GM12878 (cell line): ENCODE measurements around the gene ATP6V0E2. TPM values are rescaled to one million over a fixed set of nuclear protein-coding genes. Genes with fewer than 3 reads are reported as not detected.

Source experiments
- ATAC-seq: fragments of 200-7000 bp; cut with Tn5 transposase; 3 replicates; pipeline ENCODE4 v1.9.1; 2020; ENCODE audit warnings: mild to moderate bottlenecking, moderate library complexity
- BruUV-seq: library from RNA; stranded (reverse); fragments of 400-500 nt; replicated peaks from 2 replicates; lab custom pipeline; 2021; lab: Mats Ljungman, UMichigan
- CTCF ChIA-PET: fragments of 300-600 bp; sonication (Branson Sonifier 250); formaldehyde crosslinking; extraction: SDS; loops from one replicate; lab custom pipeline; 2021; ENCODE audit warnings: inconsistent platforms; lab: Yijun Ruan, JAX
- POLR2A ChIA-PET: fragments of 350-600 bp; formaldehyde crosslinking; extraction: SDS; loops from one replicate; lab custom pipeline; 2021; ENCODE audit warnings: inconsistent platforms; lab: Charles Lee
- RAD21 ChIA-PET: fragments of 300-600 bp; sonication (Branson Sonifier 250); formaldehyde crosslinking; loops from one replicate; lab custom pipeline; 2023; ENCODE audit warnings: antibody characterized with exemption; ENCODE audit not compliant: unreplicated experiment; lab: Charles Lee
- SMC1A ChIA-PET: fragments of 300-600 bp; sonication (Branson Sonifier 250); formaldehyde crosslinking; loops from one replicate; lab custom pipeline; 2023; ENCODE audit not compliant: unreplicated experiment, uncharacterized antibody; lab: Charles Lee
- DNase-seq: peaks from one replicate; pipeline ENCODE4 v3.0.0-alpha.2; 2011; ENCODE audit warnings: low read depth, low spot score
- FAIRE-seq: peaks from 3 replicates; lab custom pipeline; 2011; peaks lifted over from hg19 to GRCh38; lab: Jason Lieb, UNC
- H2AFZ ChIP-seq: 2 replicates; pipeline ENCODE4 v1.6.0; 2011; ENCODE audit warnings: low read depth, low read length, control low read depth; ENCODE audit not compliant: control insufficient read depth
- H3K27ac ChIP-seq: 2 replicates; pipeline ENCODE4 v1.5.1; 2011; ENCODE audit warnings: control low read depth; ENCODE audit not compliant: control insufficient read depth, insufficient read depth
- H3K27me3 ChIP-seq, 2 experiments: replicated peaks in 1 of 2; 2 replicates each; pipeline versions ENCODE4 v1.6.0 to v1.6.1; 2011; ENCODE audit warnings: low read length in 1 of 2; ENCODE audit not compliant: control insufficient read depth in 2 of 2, insufficient read depth in 2 of 2
- H3K36me3 ChIP-seq, 2 experiments: 2 replicates each; pipeline ENCODE4 v1.5.1; 2011; ENCODE audit warnings: low read length in 1 of 2; ENCODE audit not compliant: control insufficient read depth in 2 of 2, insufficient read depth in 2 of 2
- H3K4me1 ChIP-seq: 2 replicates; pipeline ENCODE4 v1.6.1; 2011; ENCODE audit warnings: mild to moderate bottlenecking, low read length, moderate library complexity, mixed read lengths; ENCODE audit not compliant: control insufficient read depth, insufficient read depth
- H3K4me2 ChIP-seq: 2 replicates; pipeline ENCODE4 v1.6.0; 2011; ENCODE audit warnings: control low read depth; ENCODE audit not compliant: control insufficient read depth, insufficient read depth
- H3K4me3 ChIP-seq: fragments of 200-600 bp; sonication (generic); 2 replicates; pipeline ENCODE4 v1.5.1; 2016
- H3K79me2 ChIP-seq: 2 replicates; pipeline ENCODE4 v1.6.0; 2011; ENCODE audit warnings: low read length; ENCODE audit not compliant: control insufficient read depth, insufficient read depth
- H3K9ac ChIP-seq: 2 replicates; pipeline ENCODE4 v1.8.0; 2011; ENCODE audit warnings: low read length, control low read depth, mixed read lengths; ENCODE audit not compliant: control insufficient read depth, insufficient read depth
- H3K9me3 ChIP-seq: replicated peaks from 3 replicates; pipeline ENCODE4 v1.5.1; 2011; ENCODE audit warnings: mild to moderate bottlenecking, low read length; ENCODE audit not compliant: control insufficient read depth, insufficient read depth
- H4K20me1 ChIP-seq: 2 replicates; pipeline ENCODE4 v1.6.0; 2011; ENCODE audit not compliant: control insufficient read depth, insufficient read depth
- MEF2A ChIP-seq: IDR thresholded peaks from 2 replicates; pipeline ENCODE4 v1.6.1; 2011; ENCODE audit warnings: low read depth, mild to moderate bottlenecking, low read length, moderate library complexity; ENCODE audit not compliant: insufficient read depth
- MYC ChIP-seq: IDR thresholded peaks from 2 replicates; pipeline ENCODE4 v1.6.1; 2011; ENCODE audit warnings: mild to moderate bottlenecking, low read length, moderate library complexity, inconsistent platforms; ENCODE audit not compliant: insufficient read depth, insufficient replicate concordance, insufficient read length, severe bottlenecking
- NFYA ChIP-seq: IDR thresholded peaks from 2 replicates; pipeline ENCODE4 v1.6.1; 2011; ENCODE audit warnings: low read depth, mild to moderate bottlenecking, low read length, improper control_type of control experiment, borderline replicate concordance
- POU2F2 ChIP-seq: IDR thresholded peaks from 3 replicates; pipeline ENCODE4 v1.6.1; 2011; ENCODE audit warnings: low read depth, mild to moderate bottlenecking, low read length, borderline replicate concordance
- RBBP5 ChIP-seq: fragments of 200-600 bp; sonication (generic); conservative IDR thresholded peaks from 2 replicates; pipeline ENCODE4 v1.6.1; 2016
- TAF1 ChIP-seq: IDR thresholded peaks from 2 replicates; pipeline ENCODE4 v1.6.1; 2011; ENCODE audit warnings: mild to moderate bottlenecking, low read depth, low read length, borderline replicate concordance
- ZNF24 ChIP-seq: fragments of 450-650 bp; IDR thresholded peaks from 2 replicates; pipeline ENCODE4 v1.6.1; 2017; ENCODE audit warnings: antibody characterized with exemption, mild to moderate bottlenecking
- WGBS: methylation state at CpG from one replicate; pipeline ENCODE4 v1.1.6; 2016; ENCODE audit warnings: low lambda C conversion rate; ENCODE audit not compliant: insufficient replicate concordance, insufficient coverage; ENCODE audit errors: missing lambda C conversion rate; 5-methylcytosine and 5-hydroxymethylcytosine counted together
- in situ Hi-C: fragments of 300-500 bp; cut with MboI; formaldehyde crosslinking; loops from 9 replicates; pipeline ENCODE4 v1.14.3; 2018; ENCODE audit warnings: mixed read lengths
- intact Hi-C: fragments of 100-400 bp; cut with micrococcal nuclease; formaldehyde crosslinking; loops from one replicate; pipeline ENCODE4 v1.14.2; 2022; ENCODE audit not compliant: unreplicated experiment
- polyA plus RNA-seq, 11 experiments: library from polyadenylated mRNA; depleted of rRNA in 4 of 11; unstranded in 6 of 11; stranded (reverse) in 5 of 11; fragments of >200 nt; fragmentation: Nextera tagmentation in 4 of 11; fragmentation: Illumina TruSeq in 1 of 11; extraction: Ambion mirVana in 4 of 11; extraction: Trizol in 1 of 11; gene quantifications; 1 replicate in 1 of 11; 2 replicates in 10 of 11; pipeline versions ENCODE4 v1.2.1 to v1.2.3, GENCODE V29; 2011 to 2016; ENCODE audit warnings: inconsistent platforms in 2 of 11, missing spikeins in 2 of 11, low read depth in 1 of 11
- total RNA-seq, 4 experiments: library from RNA; depleted of rRNA in 3 of 4; stranded (reverse); fragments of >200 nt in 3 of 4; fragmentation: Illumina TruSeq in 1 of 4; extraction: Trizol in 1 of 4; gene quantifications; 2 replicates each; pipeline versions ENCODE4 v1.2.1 to v1.2.3, GENCODE V29; 2013 to 2021
- TF ChIP-seq, protein P1 (sequence below): fragments of 450-650 bp; IDR thresholded peaks from 2 replicates; pipeline ENCODE4 v1.6.1; 2017; ENCODE audit warnings: mild to moderate bottlenecking

ATP6V0E2 gene
- total and polyA plus RNA-seq, 10 of the 15 experiments (the other 5 are each of a cell fraction or from before 2014, with no cell fraction given): 1.5 to 54.7 (median 27.6) TPM

DNA sequence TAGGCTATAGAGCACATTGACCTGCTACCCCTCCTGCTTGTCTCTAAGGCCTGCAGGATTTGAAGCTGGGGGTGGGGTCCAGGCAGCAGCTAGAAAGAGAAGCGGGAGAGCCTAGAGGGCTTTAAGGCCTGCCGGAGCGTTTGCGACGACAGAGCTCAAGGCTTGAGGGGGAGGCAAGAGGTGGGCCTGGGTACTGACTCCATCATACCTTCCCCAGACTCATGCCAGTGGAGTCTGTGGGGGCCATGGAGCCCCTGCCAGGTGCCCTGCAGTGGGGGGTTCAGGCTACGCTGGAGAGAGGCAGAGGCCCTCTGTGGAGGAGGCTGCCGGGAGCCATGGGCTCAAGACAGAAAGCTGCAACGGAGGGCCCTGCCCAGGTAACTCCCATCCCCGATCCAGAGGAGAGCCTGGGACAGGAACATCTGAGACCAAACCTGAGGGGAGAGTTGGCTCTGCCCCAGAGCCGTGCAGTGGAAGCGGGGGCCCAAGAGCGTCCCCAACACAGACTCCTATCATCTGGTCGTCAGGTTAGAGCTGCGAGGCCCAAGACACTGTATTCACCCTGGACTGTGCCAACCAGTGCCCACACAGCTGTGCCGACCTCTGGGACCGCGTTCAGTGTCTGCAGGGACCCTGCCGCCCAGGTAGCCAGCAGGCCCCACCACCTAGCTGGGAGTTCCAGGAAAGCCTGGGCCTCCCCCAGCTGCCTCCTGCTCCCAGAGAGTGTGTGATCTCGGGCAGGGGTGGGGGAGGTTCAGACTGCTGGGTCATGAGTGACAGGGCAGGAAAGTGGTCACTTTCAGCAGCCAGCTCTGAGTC, 48.8 kb upstream of the ATP6V0E2 start:
- H3K27ac ChIP-seq: no peak overlapping the region
- RAD21 ChIA-PET: no interaction called here
- SMC1A ChIA-PET: no interaction called here
- in situ Hi-C loops: no loop called here
- H4K20me1 ChIP-seq: no peaks in the 10 kb centered on the region
- no peaks in the 10 kb centered on the region for H3K79me2 ChIP-seq
- H3K9me3 ChIP-seq: no peaks in the 10 kb centered on the region
- TF ChIP-seq ZNF24 (no peak), MEF2A (no peak), MYC (no peak), POU2F2 (no peak), NFYA (no peak), RBBP5 (no peak), TAF1 (no peak)
- TF ChIP-seq, protein P1, sequence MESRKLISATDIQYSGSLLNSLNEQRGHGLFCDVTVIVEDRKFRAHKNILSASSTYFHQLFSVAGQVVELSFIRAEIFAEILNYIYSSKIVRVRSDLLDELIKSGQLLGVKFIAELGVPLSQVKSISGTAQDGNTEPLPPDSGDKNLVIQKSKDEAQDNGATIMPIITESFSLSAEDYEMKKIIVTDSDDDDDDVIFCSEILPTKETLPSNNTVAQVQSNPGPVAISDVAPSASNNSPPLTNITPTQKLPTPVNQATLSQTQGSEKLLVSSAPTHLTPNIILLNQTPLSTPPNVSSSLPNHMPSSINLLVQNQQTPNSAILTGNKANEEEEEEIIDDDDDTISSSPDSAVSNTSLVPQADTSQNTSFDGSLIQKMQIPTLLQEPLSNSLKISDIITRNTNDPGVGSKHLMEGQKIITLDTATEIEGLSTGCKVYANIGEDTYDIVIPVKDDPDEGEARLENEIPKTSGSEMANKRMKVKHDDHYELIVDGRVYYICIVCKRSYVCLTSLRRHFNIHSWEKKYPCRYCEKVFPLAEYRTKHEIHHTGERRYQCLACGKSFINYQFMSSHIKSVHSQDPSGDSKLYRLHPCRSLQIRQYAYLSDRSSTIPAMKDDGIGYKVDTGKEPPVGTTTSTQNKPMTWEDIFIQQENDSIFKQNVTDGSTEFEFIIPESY: no peak
- H2AFZ ChIP-seq: no peak overlapping the region
- no peak for DNase-seq
- H3K27me3 ChIP-seq: peaks cover 0 to 2% of the 10 kb centered on the region in 2 experiments; a peak in 2 of 4 replicates
- H3K36me3 ChIP-seq: no peaks in the 10 kb centered on the region
- 58% methylated on average over 19 of the region's 19 CpGs for WGBS
- no peak overlapping the region for H3K4me2 ChIP-seq
- no peak for ATAC-seq
- POLR2A ChIA-PET: no interaction called here
- intact Hi-C loops: no loop called here
- no peak overlapping the region for H3K9ac ChIP-seq
- FAIRE-seq: no peak
- BruUV-seq: no TSS peak
- no peaks in the 10 kb centered on the region for H3K4me1 ChIP-seq
- H3K4me3 ChIP-seq: no peak overlapping the region
- CTCF ChIA-PET: no interaction called here
